GM12875 (cell line): ENCODE results near the gene FBXL17.

ENCODE experiments used
- H3K4me3 ChIP-seq: one replicate; pipeline ENCODE4 v1.5.1; 2011; ENCODE audit warnings: low read depth, low read length, control low read depth
- TF ChIP-seq, protein P1 (sequence below): IDR thresholded peaks from 2 replicates; pipeline ENCODE4 v1.5.1; 2011; ENCODE audit warnings: low read depth, mild to moderate bottlenecking, control low read depth, inconsistent platforms, low read length, moderate library complexity, borderline replicate concordance; ENCODE audit not compliant: insufficient read depth

Gene FBXL17

DNA sequence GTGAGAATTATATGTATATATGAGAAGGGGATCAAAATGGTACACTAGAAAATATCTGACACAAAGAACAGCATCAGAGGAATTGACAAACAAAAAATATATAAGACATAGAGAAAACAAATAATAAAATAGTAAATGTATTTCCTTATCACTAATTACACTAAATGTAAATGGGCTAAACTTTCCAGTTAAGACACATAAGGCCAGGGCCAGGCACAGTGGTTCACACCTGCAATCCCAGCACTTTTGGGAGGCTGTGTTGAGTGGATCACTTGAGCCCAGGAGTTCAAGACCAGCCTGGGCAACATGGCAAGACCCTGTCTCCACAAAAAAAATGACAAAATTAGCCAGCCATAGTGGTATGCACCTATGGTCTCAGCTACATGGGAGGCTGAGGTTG lies 8.5 kb downstream of the FBXL17 start:
- H3K4me3 ChIP-seq: no peak overlapping the region

DNA sequence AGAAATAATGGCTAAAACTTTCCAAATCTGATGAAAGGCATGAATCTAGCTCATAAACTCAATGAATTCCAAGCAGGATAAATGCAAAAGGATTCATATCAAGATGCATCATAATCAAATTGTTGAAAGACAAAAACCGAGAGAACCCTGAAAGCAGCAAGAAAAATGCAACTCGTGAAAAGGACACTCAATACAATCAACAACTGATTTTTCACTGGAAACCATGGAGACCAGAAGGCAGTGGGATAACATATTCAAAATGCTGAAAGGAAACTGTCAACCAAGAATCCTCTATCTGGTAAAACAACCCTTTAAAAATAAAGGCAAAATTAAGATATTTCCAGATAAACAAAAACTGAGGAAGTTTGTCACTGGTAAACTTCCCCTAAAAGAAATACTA lies 9.5 kb downstream of the FBXL17 start:
- TF ChIP-seq, protein P1, sequence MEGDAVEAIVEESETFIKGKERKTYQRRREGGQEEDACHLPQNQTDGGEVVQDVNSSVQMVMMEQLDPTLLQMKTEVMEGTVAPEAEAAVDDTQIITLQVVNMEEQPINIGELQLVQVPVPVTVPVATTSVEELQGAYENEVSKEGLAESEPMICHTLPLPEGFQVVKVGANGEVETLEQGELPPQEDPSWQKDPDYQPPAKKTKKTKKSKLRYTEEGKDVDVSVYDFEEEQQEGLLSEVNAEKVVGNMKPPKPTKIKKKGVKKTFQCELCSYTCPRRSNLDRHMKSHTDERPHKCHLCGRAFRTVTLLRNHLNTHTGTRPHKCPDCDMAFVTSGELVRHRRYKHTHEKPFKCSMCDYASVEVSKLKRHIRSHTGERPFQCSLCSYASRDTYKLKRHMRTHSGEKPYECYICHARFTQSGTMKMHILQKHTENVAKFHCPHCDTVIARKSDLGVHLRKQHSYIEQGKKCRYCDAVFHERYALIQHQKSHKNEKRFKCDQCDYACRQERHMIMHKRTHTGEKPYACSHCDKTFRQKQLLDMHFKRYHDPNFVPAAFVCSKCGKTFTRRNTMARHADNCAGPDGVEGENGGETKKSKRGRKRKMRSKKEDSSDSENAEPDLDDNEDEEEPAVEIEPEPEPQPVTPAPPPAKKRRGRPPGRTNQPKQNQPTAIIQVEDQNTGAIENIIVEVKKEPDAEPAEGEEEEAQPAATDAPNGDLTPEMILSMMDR: no peak

More for the DNA sequence above, 8.5 kb downstream of the FBXL17 start:
- TF ChIP-seq, protein P1: no peak

DNA sequence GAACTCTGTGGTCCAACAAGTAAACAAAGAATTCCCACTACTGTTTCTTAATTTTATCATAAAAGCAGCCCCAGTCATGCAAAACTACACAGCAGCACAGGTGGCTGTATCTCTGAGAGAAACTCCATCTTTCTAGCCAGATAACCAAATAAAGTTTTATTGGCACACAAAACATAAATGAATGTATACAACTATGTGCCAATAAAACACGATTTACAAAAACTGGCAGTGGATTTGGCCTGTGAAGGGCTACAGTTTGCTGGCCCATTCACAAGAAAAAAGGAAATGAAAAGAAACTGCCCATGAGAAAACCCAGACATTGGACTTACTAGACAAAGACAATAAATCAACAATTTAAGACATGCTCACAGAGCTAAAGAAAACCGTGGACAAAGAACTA lies 10.6 kb downstream of the FBXL17 start:
- TF ChIP-seq, protein P1: no peak
- no peak overlapping the region for H3K4me3 ChIP-seq

More for the DNA sequence above, 9.5 kb downstream of the FBXL17 start:
- no peak overlapping the region for H3K4me3 ChIP-seq

DNA sequence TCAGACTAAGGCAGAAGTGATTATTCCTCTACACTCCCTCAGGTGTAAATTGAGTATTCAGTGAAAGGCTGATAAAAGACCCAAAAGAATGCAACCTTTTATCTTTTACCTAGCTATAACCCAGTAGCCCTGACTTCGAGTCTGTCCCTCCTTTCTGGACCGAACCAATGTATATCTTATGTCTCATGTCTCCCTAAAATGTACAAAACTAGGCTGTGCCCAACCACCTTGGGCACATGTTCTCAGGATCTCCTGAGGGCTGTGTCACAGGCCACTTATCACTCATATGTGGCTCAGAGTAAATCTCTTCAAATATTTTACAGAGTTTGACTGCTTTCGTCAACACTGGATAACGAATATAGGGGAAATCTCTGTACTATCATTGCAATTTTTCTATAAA lies 12.7 kb downstream of the FBXL17 start:
- TF ChIP-seq, protein P1: no peak
- no peak overlapping the region for H3K4me3 ChIP-seq

DNA sequence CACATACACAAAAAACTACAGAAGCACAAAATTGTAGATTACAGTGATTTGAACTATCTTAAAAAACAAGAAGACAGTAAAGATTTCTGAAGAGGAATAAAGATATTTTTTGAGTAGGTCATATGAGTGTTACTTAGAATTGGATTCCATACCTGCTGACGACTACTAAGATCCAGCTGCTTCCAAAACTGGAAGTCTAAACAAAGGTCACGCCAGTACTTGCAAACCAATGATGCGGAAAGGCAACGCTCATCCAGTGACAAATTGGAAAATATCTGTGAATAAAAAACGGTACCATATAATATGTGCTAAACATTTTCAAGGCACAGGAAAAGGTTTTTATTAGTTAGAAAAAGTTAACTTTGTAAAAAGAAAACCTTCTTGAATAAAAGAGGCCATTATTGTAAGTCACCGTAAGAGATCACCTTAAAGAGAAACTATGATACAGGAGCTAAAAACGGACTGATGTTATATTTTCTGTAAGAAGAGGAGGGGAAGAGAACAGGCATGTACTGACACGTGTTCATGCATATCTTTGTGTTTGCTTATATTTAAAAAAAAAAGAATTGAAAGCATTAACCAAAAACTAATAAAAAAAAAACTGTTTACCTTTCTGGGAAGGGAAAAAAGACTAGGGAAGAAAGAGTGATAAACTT lies 14.1 kb downstream of the FBXL17 start:
- H3K4me3 ChIP-seq: no peak overlapping the region
- TF ChIP-seq, protein P1: no peak

DNA sequence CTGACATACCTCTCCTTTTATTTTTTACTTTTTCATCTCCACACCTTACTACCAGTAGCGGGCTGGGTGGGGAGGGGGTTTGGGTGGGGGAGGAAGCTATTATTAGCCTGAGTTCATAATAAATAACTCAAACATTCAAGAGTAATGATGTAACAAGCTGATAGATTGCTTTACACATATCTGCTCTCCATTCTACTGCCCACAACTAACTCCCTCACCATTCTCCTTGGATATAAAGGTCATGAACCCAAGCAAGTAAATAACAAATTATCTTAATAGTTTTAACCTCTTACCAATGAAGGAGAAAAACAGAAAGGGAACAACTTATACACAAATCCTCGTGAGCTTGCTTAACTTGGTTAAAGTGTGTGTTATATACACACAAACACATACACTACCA lies 15.4 kb downstream of the FBXL17 start:
- H3K4me3 ChIP-seq: no peak overlapping the region
- TF ChIP-seq, protein P1: no peak

DNA sequence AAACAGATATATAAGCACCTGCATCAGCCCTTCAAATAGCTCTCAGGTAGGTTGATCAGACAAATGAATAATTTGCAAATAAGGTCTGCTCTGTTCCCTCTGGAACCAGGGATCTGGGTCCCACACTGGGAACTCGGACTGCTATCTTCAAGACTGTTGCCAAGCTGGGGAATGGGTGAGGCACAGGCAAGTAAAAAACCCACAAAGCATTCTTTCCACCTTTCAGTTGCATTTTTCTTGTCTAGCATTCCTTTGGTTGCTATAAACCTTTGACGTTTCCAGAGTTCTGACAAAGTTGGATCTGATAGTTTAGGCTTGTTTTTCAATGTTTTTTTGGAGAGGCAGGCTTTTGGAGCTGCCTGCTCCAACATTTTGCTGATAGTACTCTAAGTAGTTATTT lies 20.1 kb downstream of the FBXL17 start:
- TF ChIP-seq, protein P1: no peak
- no peak overlapping the region for H3K4me3 ChIP-seq
